WI38 (cell line): ENCODE data around the gene PRDM16.

Source experiments
- H3K4me3 ChIP-seq: 2 replicates; pipeline ENCODE4 v1.5.1; 2011; ENCODE audit warnings: low read depth, mild to moderate bottlenecking, control low read depth, low read length
- CTCF ChIP-seq: IDR thresholded peaks from 2 replicates; pipeline ENCODE4 v1.5.1; 2012; ENCODE audit warnings: low read depth, mild to moderate bottlenecking, control low read depth, low read length

The PRDM16 gene

GRCh38 chr1:3226191-3226590 lies 157.2 kb downstream of the PRDM16 start:
- no peak overlapping the region for H3K4me3 ChIP-seq
- TF ChIP-seq CTCF, result no peak

- no peak for TF ChIP-seq CTCF
- no peak overlapping the region for H3K4me3 ChIP-seq
These were observed 157.8 kb downstream of the PRDM16 start for GRCh38 chr1:3226701-3227350.

- TF ChIP-seq CTCF, result no peak
- no peak overlapping the region for H3K4me3 ChIP-seq
These were observed 158.3 kb downstream of the PRDM16 start for GRCh38 chr1:3227351-3227704.

GRCh38 chr1:3227893-3228292 lies 158.9 kb downstream of the PRDM16 start:
- TF ChIP-seq CTCF, result no peak
- no peak overlapping the region for H3K4me3 ChIP-seq

GRCh38 chr1:3229081-3229725 lies 160.2 kb downstream of the PRDM16 start:
- no peak overlapping the region for H3K4me3 ChIP-seq
- TF ChIP-seq CTCF, result no peak

- no peak for TF ChIP-seq CTCF
These were observed 161.6 kb downstream of the PRDM16 start for GRCh38 chr1:3230553-3230952.

GRCh38 chr1:3231245-3231644 lies 162.2 kb downstream of the PRDM16 start:
- no peak overlapping the region for H3K4me3 ChIP-seq
- no peak for TF ChIP-seq CTCF

More at GRCh38 chr1:3230553-3230952, 161.6 kb downstream of the PRDM16 start:
- H3K4me3 ChIP-seq, result no peak overlapping the region
